GM21360 (cell line): ENCODE data around the gene ST8SIA6.

ENCODE experiments used
- ATAC-seq: cut with Tn5 transposase; IDR thresholded peaks from one replicate; pipeline ENCODE4 v1.9.1; 2021; ENCODE audit warnings: mild to moderate bottlenecking, moderate library complexity; ENCODE audit not compliant: unreplicated experiment

Gene ST8SIA6

DNA sequence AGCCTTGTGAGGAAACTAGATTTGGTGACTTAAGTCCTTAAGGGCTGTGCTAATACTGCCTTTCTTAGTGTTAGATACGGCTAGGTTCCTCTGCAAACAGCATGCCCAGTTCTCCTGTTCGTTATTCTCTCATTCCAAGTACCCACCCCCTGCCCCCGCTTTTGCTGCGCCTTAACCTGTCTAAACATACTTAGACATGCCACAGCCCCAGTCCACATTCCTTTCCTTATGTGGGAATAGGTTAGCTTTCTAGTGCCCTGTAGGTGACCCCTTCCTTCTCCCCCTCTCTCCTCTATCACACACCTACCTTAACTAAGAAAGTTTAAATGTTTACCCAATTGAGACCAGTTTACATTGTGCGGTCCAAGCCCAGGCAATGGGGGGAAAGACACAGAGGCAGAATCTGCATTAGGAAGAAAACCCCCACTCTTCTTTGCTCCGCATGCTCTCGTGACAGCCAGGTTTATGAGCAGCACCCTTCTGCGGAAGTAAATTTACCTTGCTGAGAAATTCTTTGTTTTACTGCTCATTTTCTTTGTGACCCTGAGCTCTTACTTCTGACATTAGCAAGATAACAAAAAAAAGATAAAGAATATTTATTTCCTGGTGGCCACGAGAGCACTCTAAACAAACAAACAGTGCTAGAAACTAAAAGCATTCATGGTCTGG, 177.5 kb downstream of the ST8SIA6 start:
- no peak for ATAC-seq

DNA sequence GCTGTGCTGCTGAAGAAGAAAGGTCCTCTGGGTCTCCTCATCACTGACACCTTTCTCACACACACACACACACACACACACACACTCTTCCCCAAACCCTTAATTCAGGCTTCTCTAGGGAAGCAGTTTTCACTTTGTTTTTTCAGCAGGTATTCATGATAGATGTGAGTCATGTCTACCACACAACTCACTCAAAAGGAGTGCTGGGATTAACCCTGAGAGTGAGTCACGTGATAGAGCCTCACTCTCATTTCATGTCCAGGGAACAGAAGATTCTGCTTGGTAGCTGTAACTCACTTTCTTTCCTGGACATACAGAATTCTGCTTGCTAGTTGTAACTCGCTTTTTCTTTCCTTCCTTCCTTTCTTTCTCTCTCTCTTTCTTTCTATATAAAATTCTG, 181.0 kb downstream of the ST8SIA6 start:
- no peak for ATAC-seq

DNA sequence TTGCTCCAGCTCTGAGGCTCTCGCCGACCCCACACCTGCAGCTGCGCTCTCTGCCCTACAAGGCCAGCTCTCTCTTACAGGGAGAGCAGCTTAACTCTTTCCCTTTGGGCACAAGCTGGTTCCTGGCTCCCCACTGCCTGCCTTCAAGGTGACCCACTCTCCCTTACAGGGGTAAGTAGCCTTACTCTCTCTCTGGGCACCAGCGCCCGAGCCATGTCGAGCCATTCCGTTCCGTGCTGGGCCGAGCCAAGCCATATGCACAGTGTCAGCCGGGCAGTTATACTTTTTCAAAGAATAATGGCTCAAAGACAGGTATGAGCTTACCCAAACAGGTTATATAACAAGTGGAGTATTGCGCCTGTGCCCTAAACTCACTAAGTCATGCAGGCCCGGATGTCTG, 181.7 kb downstream of the ST8SIA6 start:
- ATAC-seq = no peak
